Tibial nerve (tissue), 4 donors: ENCODE data around the gene STK39. TPM values are rescaled to one million over a fixed set of nuclear protein-coding genes. Genes with fewer than 3 reads are reported as not detected.

Source experiments
- DNase-seq, 2 donors: peaks; one replicate each; pipeline ENCODE4 v3.0.0-alpha.2; 2019; ENCODE audit warnings: low spot score in 2 of 2
- H3K27ac ChIP-seq, 4 donors: fragments of 200-600 bp; sonication (generic) in 3 of 4; one replicate each; pipeline ENCODE4 v1.5.1; 2017 to 2019; ENCODE audit warnings: mild to moderate bottlenecking in 1 of 4
- H3K27me3 ChIP-seq, 2 donors: fragments of 200-600 bp; sonication (generic) in 1 of 2; one replicate each; pipeline versions ENCODE4 v1.5.1 to v1.6.0; 2017 to 2019
- H3K36me3 ChIP-seq, 3 donors: fragments of 200-600 bp; sonication (generic); one replicate each; pipeline ENCODE4 v1.5.1; 2018 to 2019
- H3K4me1 ChIP-seq, 4 donors: fragments of 200-600 bp; sonication (generic) in 3 of 4; one replicate each; pipeline ENCODE4 v1.5.1; 2017 to 2019
- H3K4me3 ChIP-seq, 4 donors: fragments of 200-600 bp; sonication (generic) in 3 of 4; one replicate each; pipeline ENCODE4 v1.5.1; 2017 to 2019; ENCODE audit warnings: mild to moderate bottlenecking in 1 of 4, moderate library complexity in 1 of 4
- H3K9me3 ChIP-seq, 4 donors: fragments of 200-600 bp; sonication (generic) in 3 of 4; one replicate each; pipeline ENCODE4 v1.5.1; 2017 to 2019
- EP300 ChIP-seq, 2 donors: sonication (generic); formaldehyde crosslinking; IDR thresholded peaks; one replicate each; pipeline ENCODE4 v1.6.1; 2017; ENCODE audit warnings: antibody characterized with exemption in 2 of 2, mild to moderate bottlenecking in 1 of 2
- POLR2A ChIP-seq, 2 donors: fragments of 450-650 bp; IDR thresholded peaks; one replicate each; pipeline ENCODE4 v1.6.1; 2017; ENCODE audit warnings: antibody characterized with exemption in 2 of 2, mild to moderate bottlenecking in 2 of 2, moderate library complexity in 2 of 2
- WGBS, 2 donors: methylation state at CpG; one replicate each; pipeline ENCODE4 v1.1.5; 2018; 5-methylcytosine and 5-hydroxymethylcytosine counted together
- small RNA-seq: library from RNA; depleted of rRNA; stranded (forward); fragments of <200 nt; gene quantifications from one replicate; pipeline ENCODE3, GENCODE V24; 2016
- total RNA-seq, 4 donors: library from RNA; depleted of rRNA; stranded (reverse); fragments of >200 nt; gene quantifications; one replicate each; pipeline ENCODE4 v1.1.0, GENCODE V29; 2016
- TF ChIP-seq, protein P1 (sequence below), 5 experiments: fragments of 200-600 bp in 3 of 5; fragments of 450-650 bp in 2 of 5; sonication (generic) in 3 of 5; IDR thresholded peaks; one replicate each; pipeline ENCODE4 v1.5.1; 2016 to 2019; ENCODE audit warnings: antibody characterized with exemption in 5 of 5, mild to moderate bottlenecking in 3 of 5, moderate library complexity in 2 of 5

The STK39 gene
- total RNA-seq, 4 donors from 2014 or later: 8.5 to 13.5 (median 12.0) TPM

DNA sequence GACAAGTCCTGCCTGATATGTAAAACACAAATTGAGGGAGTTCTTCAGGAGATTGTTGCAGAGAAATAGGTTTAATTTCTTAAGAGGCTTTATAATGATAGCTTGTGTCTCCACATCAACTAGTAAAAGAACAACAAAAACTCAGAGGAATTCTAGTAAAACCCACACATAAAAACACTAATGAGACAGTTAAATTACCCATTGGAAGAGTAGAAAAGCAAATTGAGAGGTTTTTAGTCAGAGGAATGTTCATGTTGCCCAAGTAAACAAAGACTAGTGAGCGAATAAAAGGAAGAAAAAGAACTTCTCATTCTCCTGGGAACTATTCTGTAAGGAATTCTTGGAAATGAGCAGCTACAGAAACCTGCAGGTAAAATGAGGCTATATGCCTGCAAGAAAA is 330.6 kb downstream of the STK39 start:
- Histone ChIP-seq H3K4me1 (no peaks in the 10 kb centered on the region), H3K9me3 (peaks cover 0 to 4% (median 0%) of the 10 kb centered on the region in 4 donors), H3K4me3 (no peak overlapping the region), H3K27ac (no peak overlapping the region), H3K27me3 (no peaks in the 10 kb centered on the region), H3K36me3 (no peaks in the 10 kb centered on the region)
- 52 to 69% methylated on average over 1 of the region's 1 CpG for WGBS, 2 donors
- no peak for DNase-seq
- TF ChIP-seq, protein P1, sequence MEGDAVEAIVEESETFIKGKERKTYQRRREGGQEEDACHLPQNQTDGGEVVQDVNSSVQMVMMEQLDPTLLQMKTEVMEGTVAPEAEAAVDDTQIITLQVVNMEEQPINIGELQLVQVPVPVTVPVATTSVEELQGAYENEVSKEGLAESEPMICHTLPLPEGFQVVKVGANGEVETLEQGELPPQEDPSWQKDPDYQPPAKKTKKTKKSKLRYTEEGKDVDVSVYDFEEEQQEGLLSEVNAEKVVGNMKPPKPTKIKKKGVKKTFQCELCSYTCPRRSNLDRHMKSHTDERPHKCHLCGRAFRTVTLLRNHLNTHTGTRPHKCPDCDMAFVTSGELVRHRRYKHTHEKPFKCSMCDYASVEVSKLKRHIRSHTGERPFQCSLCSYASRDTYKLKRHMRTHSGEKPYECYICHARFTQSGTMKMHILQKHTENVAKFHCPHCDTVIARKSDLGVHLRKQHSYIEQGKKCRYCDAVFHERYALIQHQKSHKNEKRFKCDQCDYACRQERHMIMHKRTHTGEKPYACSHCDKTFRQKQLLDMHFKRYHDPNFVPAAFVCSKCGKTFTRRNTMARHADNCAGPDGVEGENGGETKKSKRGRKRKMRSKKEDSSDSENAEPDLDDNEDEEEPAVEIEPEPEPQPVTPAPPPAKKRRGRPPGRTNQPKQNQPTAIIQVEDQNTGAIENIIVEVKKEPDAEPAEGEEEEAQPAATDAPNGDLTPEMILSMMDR (IDR thresholded peaks at IDR 0.05): no peak
- no peak for TF ChIP-seq EP300 (IDR thresholded peaks at IDR 0.05)
- TF ChIP-seq POLR2A (IDR thresholded peaks at IDR 0.05): no peak

DNA sequence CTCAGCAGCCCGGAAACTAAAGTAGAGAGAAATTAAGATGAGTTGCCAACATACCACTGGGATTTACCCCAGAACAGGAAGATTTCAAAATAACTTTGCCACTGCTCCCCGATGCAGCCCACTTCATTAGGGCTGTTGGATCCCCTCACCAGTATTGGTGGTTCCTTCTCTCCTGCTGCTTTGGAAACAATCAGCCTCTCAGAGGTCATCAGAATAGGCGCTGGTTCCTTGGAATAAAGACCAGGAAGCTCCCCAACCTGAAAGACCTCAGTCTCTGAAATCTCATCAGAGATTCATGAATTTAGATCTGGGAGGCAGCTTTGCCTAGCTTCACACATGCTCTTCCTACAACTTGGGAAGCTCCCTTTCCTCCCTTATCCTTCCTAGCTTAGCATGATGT is 332.4 kb downstream of the STK39 start:
- no peaks in the 10 kb centered on the region for H3K27me3 ChIP-seq
- H3K36me3 ChIP-seq: no peaks in the 10 kb centered on the region
- H3K27ac ChIP-seq: no peak overlapping the region
- no peak for DNase-seq
- H3K9me3 ChIP-seq: peaks cover 0 to 4% (median 0%) of the 10 kb centered on the region in 4 donors
- H3K4me3 ChIP-seq: no peak overlapping the region
- WGBS, 2 donors: 87 to 88% methylated on average over 3 of the region's 3 CpGs
- TF ChIP-seq POLR2A (IDR thresholded peaks at IDR 0.05) (no peak), EP300 (IDR thresholded peaks at IDR 0.05) (no peak)
- TF ChIP-seq, protein P1 (IDR thresholded peaks at IDR 0.05): no peak
- no peaks in the 10 kb centered on the region for H3K4me1 ChIP-seq

DNA sequence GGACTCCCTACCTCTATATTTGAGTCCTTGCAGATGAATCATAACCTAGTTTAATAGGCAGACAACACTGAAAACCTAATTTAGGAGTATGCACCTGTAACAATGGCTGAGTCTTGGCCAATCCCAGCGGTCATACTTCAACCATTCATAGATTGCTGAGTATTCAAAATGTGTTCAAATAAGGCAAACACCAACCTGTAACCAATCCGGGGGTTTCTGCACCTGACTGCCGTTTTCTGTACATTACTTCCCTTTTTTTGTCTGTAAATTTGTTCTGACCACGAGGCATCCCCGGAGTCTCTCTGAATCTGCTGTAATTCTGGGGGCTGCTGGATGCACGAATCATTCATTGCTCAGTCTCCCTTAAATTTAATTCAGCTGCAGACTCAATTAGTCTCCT is 338.6 kb downstream of the STK39 start:
- Histone ChIP-seq H3K9me3 (no peaks in the 10 kb centered on the region), H3K36me3 (no peaks in the 10 kb centered on the region), H3K27ac (no peak overlapping the region), H3K4me3 (no peak overlapping the region), H3K4me1 (no peaks in the 10 kb centered on the region), H3K27me3 (no peaks in the 10 kb centered on the region)
- no peak for DNase-seq
- TF ChIP-seq EP300 (IDR thresholded peaks at IDR 0.05): no peak
- TF ChIP-seq, protein P1 (IDR thresholded peaks at IDR 0.05): no peak
- TF ChIP-seq POLR2A (IDR thresholded peaks at IDR 0.05): no peak
- WGBS, 2 donors: 78 to 82% methylated on average over 6 of the region's 6 CpGs

DNA sequence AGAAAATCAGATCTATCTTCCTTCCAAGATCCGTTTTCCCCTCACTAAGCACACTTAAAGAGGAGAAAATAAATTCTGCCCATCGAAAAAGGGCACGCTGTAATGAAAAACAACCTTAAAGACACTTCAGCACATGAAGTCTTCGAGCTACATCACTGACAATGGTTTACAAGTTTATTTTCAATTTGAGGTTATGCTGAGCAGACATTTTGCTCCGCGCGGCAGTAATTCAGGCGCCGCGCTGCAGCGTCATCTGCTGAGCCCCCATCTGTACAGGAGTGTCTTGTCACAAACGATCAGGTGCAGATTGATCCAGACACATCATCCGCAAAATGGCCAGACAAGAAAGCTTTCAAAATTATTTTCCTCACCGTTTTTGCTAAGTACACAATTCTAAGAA is 341.7 kb downstream of the STK39 start:
- TF ChIP-seq POLR2A (IDR thresholded peaks at IDR 0.05): no peak
- TF ChIP-seq, protein P1 (IDR thresholded peaks at IDR 0.05): no peak
- no peak for TF ChIP-seq EP300 (IDR thresholded peaks at IDR 0.05)
- Histone ChIP-seq H3K27ac (no peak overlapping the region), H3K4me3 (no peak overlapping the region), H3K27me3 (no peaks in the 10 kb centered on the region), H3K4me1 (no peaks in the 10 kb centered on the region), H3K9me3 (no peaks in the 10 kb centered on the region), H3K36me3 (no peaks in the 10 kb centered on the region)
- 92 to 94% methylated on average over 14 of the region's 14 CpGs for WGBS, 2 donors
- no peak for DNase-seq

Small RNA genes lying within 50 kb of the gene (small RNA-seq; reads per million reads assigned to genes)
- gene AC067940.1: not detected

Other genes with a start within 250 kb of the STK39 start
- gene CERS6, start 208.7 kb upstream of the STK39 start, total RNA-seq: 10 to 100 TPM; 37.7 to 38.7 (median 37.8) TPM